ENCODE results near the gene TMCC3.

DNA sequence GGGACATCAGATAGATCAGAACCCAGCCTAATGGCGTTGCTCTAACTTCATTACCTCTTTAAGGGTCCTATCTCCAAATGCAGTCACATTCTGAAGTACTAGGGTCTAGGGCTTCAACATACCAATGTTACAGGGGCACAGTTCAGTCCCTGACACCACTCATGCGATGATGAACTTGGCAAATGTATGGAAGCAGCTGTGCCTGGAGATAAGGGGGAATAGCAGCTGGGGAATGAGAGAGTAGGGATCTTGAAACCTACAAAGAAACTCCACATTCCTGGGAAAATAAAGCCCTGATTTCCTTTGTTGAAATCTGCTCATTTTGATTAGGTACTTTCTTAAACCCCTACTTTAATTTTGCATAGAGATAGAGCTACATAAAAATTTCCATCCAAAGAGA lies 20.5 kb upstream of the TMCC3 start:
- TF ChIP-seq POLR2A (IDR thresholded peaks at IDR 0.05; ENCODE audit: insufficient read depth in 1 of 2, low read depth in 2 of 2, low read length in 2 of 2) (no peak), ZBTB1 (CRISPR knock-in tag; IDR thresholded peaks at IDR 0.05; ENCODE audit: borderline replicate concordance) (no peak), ZNF34 (CRISPR knock-in tag; IDR thresholded peaks at IDR 0.05; ENCODE audit: borderline replicate concordance) (no peak), GZF1 (CRISPR knock-in tag; IDR thresholded peaks at IDR 0.05) (no peak), JDP2 (CRISPR knock-in tag; IDR thresholded peaks at IDR 0.05; ENCODE audit: borderline replicate concordance) (no peak), CBX5 (CRISPR knock-in tag; IDR thresholded peaks at IDR 0.05; ENCODE audit: borderline replicate concordance) (no peak), SALL2 (CRISPR knock-in tag; IDR thresholded peaks at IDR 0.05) (no peak), SNRNP70 (IDR thresholded peaks at IDR 0.05; ENCODE audit: low read depth, low read length) (no peak), SALL1 (CRISPR knock-in tag; IDR thresholded peaks at IDR 0.05) (no peak), ZNF713 (CRISPR knock-in tag; IDR thresholded peaks at IDR 0.05) (no peak), ZNF558 (CRISPR knock-in tag; IDR thresholded peaks at IDR 0.05; ENCODE audit: borderline replicate concordance) (no peak), ZNF850 (CRISPR knock-in tag; conservative IDR thresholded peaks at IDR 0.05) (no peak)
- TF ChIP-seq, protein P1, sequence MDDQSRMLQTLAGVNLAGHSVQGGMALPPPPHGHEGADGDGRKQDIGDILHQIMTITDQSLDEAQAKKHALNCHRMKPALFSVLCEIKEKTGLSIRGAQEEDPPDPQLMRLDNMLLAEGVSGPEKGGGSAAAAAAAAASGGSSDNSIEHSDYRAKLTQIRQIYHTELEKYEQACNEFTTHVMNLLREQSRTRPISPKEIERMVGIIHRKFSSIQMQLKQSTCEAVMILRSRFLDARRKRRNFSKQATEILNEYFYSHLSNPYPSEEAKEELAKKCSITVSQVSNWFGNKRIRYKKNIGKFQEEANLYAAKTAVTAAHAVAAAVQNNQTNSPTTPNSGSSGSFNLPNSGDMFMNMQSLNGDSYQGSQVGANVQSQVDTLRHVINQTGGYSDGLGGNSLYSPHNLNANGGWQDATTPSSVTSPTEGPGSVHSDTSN (CRISPR knock-in tag; IDR thresholded peaks at IDR 0.05; ENCODE audit: borderline replicate concordance): no peak
- TF ChIP-seq, protein P2, sequence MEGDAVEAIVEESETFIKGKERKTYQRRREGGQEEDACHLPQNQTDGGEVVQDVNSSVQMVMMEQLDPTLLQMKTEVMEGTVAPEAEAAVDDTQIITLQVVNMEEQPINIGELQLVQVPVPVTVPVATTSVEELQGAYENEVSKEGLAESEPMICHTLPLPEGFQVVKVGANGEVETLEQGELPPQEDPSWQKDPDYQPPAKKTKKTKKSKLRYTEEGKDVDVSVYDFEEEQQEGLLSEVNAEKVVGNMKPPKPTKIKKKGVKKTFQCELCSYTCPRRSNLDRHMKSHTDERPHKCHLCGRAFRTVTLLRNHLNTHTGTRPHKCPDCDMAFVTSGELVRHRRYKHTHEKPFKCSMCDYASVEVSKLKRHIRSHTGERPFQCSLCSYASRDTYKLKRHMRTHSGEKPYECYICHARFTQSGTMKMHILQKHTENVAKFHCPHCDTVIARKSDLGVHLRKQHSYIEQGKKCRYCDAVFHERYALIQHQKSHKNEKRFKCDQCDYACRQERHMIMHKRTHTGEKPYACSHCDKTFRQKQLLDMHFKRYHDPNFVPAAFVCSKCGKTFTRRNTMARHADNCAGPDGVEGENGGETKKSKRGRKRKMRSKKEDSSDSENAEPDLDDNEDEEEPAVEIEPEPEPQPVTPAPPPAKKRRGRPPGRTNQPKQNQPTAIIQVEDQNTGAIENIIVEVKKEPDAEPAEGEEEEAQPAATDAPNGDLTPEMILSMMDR (CRISPR knock-in tag; IDR thresholded peaks at IDR 0.05): no peak
